Astrocyte (in vitro differentiated cells and primary cell): ENCODE data around the gene RGS9. TPM values are rescaled to one million over a fixed set of nuclear protein-coding genes. Genes with fewer than 3 reads are reported as not detected.
A peak's percentile ranks its signal among the peaks of the same experiment; 100 is the strongest.

ENCODE experiments used
- DNase-seq: peaks from one replicate; pipeline ENCODE4 v3.0.0-alpha.2; 2010; ENCODE audit warnings: low read depth
- FAIRE-seq: peaks from 2 replicates; lab custom pipeline; 2011; peaks lifted over from hg19 to GRCh38; lab: Jason Lieb, UNC
- H2AFZ ChIP-seq: 2 replicates; pipeline ENCODE4 v1.6.0; 2012; ENCODE audit warnings: low read depth, low read length, inconsistent platforms
- H3K27ac ChIP-seq: 2 replicates; pipeline ENCODE4 v1.5.1; 2011; ENCODE audit warnings: low read depth, low read length, inconsistent platforms
- H3K27me3 ChIP-seq: 2 replicates; pipeline ENCODE4 v1.6.0; 2011; ENCODE audit warnings: low read length, inconsistent platforms; ENCODE audit not compliant: insufficient read depth
- H3K36me3 ChIP-seq: 2 replicates; pipeline ENCODE4 v1.5.1; 2011; ENCODE audit warnings: low read length, inconsistent platforms; ENCODE audit not compliant: insufficient read depth
- H3K4me1 ChIP-seq: 2 replicates; pipeline ENCODE4 v1.5.1; 2011; ENCODE audit warnings: low read length, inconsistent platforms; ENCODE audit not compliant: insufficient read depth
- H3K4me2 ChIP-seq: 2 replicates; pipeline ENCODE4 v1.6.0; 2012; ENCODE audit warnings: low read length, inconsistent platforms
- H3K4me3 ChIP-seq: 2 replicates; pipeline ENCODE4 v1.5.1; 2011; ENCODE audit warnings: low read depth, mild to moderate bottlenecking, low read length, inconsistent platforms; ENCODE audit not compliant: insufficient read depth
- H3K79me2 ChIP-seq: 2 replicates; pipeline ENCODE4 v1.6.0; 2012; ENCODE audit warnings: mild to moderate bottlenecking, low read length, inconsistent platforms; ENCODE audit not compliant: insufficient read depth
- H3K9ac ChIP-seq: 2 replicates; pipeline ENCODE4 v1.6.0; 2012; ENCODE audit warnings: mild to moderate bottlenecking, low read length, inconsistent platforms
- H3K9me3 ChIP-seq: 2 replicates; pipeline ENCODE4 v1.5.1; 2012; ENCODE audit warnings: low read depth, mild to moderate bottlenecking, low read length, inconsistent platforms; ENCODE audit not compliant: insufficient read depth
- H4K20me1 ChIP-seq: 2 replicates; pipeline ENCODE4 v1.6.0; 2012; ENCODE audit warnings: low read length, inconsistent platforms; ENCODE audit not compliant: insufficient read depth
- H3K27ac Mint-ChIP-seq: one replicate; pipeline ENCODE4 v1.8.0; 2021; ENCODE audit warnings: mild to moderate bottlenecking, mixed read lengths; ENCODE audit not compliant: unreplicated experiment
- H3K27me3 Mint-ChIP-seq: one replicate; pipeline ENCODE4 v1.8.0; 2021; ENCODE audit warnings: low read depth, mixed read lengths; ENCODE audit not compliant: unreplicated experiment
- H3K36me3 Mint-ChIP-seq: one replicate; pipeline ENCODE4 v1.8.0; 2021; ENCODE audit warnings: low read depth, mixed read lengths; ENCODE audit not compliant: unreplicated experiment
- H3K4me1 Mint-ChIP-seq: one replicate; pipeline ENCODE4 v1.8.0; 2021; ENCODE audit warnings: low read depth, mixed read lengths; ENCODE audit not compliant: unreplicated experiment
- H3K4me3 Mint-ChIP-seq: one replicate; pipeline ENCODE4 v1.8.0; 2021; ENCODE audit warnings: mild to moderate bottlenecking, moderate library complexity, mixed read lengths; ENCODE audit not compliant: unreplicated experiment
- H3K9me3 Mint-ChIP-seq: one replicate; pipeline ENCODE4 v1.8.0; 2021; ENCODE audit warnings: mild to moderate bottlenecking, mixed read lengths; ENCODE audit not compliant: unreplicated experiment
- CTCF ChIP-seq: IDR thresholded peaks from 2 replicates; pipeline ENCODE4 v1.5.1; 2011; ENCODE audit warnings: low read depth, mild to moderate bottlenecking, inconsistent platforms, low read length, moderate library complexity; ENCODE audit not compliant: insufficient read depth
- EZH2 ChIP-seq: IDR thresholded peaks from 2 replicates; pipeline ENCODE4 v1.6.1; 2012; ENCODE audit warnings: mild to moderate bottlenecking, low read length, inconsistent platforms; ENCODE audit not compliant: insufficient read depth
- total RNA-seq: library from RNA; stranded (reverse); gene quantifications from 2 replicates; pipeline ENCODE4 v1.2.1, GENCODE V29; 2021

Gene RGS9
- total RNA-seq, 1 donor from 2014 or later, result 9.4 TPM

- Mint-ChIP-seq H3K27ac (no peak overlapping the region), H3K4me1 (peaks cover 18% of the 10 kb centered on the region), H3K9me3 (peaks cover 2% of the 10 kb centered on the region), H3K27me3 (peaks cover 1% of the 10 kb centered on the region), H3K4me3 (no peak overlapping the region), H3K36me3 (peaks cover 2% of the 10 kb centered on the region)
- TF ChIP-seq CTCF, result no peak
- TF ChIP-seq EZH2, result no peak
- Histone ChIP-seq H3K9ac (no peak overlapping the region), H3K4me1 (peaks cover 5% of the 10 kb centered on the region), H3K4me3 (no peak overlapping the region), H3K79me2 (no peaks in the 10 kb centered on the region), H3K4me2 (no peak overlapping the region), H4K20me1 (no peaks in the 10 kb centered on the region), H3K36me3 (no peaks in the 10 kb centered on the region), H3K27ac (no peak overlapping the region), H3K9me3 (no peaks in the 10 kb centered on the region), H2AFZ (no peak overlapping the region), H3K27me3 (peaks cover 29% of the 10 kb centered on the region)
- DNase-seq (peak; percentile 30), FAIRE-seq (no peak)
These were observed 83.6 kb downstream of the RGS9 start for GRCh38 chr17:65220732-65221131.

GRCh38 chr17:65222214-65222738 is 85.1 kb downstream of the RGS9 start:
- FAIRE-seq, result no peak
- no peaks in the 10 kb centered on the region for H3K36me3 ChIP-seq

More at GRCh38 chr17:65222214-65222738, 85.1 kb downstream of the RGS9 start:
- Histone ChIP-seq H2AFZ (no peak overlapping the region), H3K27ac (no peak overlapping the region), H3K4me1 (peaks cover 5% of the 10 kb centered on the region), H3K79me2 (no peaks in the 10 kb centered on the region), H4K20me1 (no peaks in the 10 kb centered on the region), H3K4me2 (no peak overlapping the region), H3K9me3 (no peaks in the 10 kb centered on the region), H3K4me3 (no peak overlapping the region), H3K9ac (no peak overlapping the region), H3K27me3 (peaks cover 24% of the 10 kb centered on the region)
- Mint-ChIP-seq H3K36me3 (peaks cover 2% of the 10 kb centered on the region), H3K27me3 (no peaks in the 10 kb centered on the region), H3K4me3 (no peak overlapping the region), H3K4me1 (peaks cover 17% of the 10 kb centered on the region), H3K9me3 (peaks cover 2% of the 10 kb centered on the region), H3K27ac (no peak overlapping the region)
- no peak for DNase-seq
- TF ChIP-seq CTCF, result no peak
- no peak for TF ChIP-seq EZH2
